Stimulated activated CD4-positive, alpha-beta T cell treated with anti-CD3 and anti-CD28 coated beads, Interleukin-2, amount 100 ng/mL, for 48 hours (primary cell): ENCODE measurements around the gene INPP5J.
"Not testable (repeated sequence)": the region's sequence is repeated elsewhere in the genome, so short reads cannot be mapped to it uniquely, and the experiment has no call there.

Experiments
- DNase-seq, 2 donors: peaks; one replicate each; pipeline ENCODE4 v3.0.0-alpha.2; 2020

The INPP5J gene

DNA sequence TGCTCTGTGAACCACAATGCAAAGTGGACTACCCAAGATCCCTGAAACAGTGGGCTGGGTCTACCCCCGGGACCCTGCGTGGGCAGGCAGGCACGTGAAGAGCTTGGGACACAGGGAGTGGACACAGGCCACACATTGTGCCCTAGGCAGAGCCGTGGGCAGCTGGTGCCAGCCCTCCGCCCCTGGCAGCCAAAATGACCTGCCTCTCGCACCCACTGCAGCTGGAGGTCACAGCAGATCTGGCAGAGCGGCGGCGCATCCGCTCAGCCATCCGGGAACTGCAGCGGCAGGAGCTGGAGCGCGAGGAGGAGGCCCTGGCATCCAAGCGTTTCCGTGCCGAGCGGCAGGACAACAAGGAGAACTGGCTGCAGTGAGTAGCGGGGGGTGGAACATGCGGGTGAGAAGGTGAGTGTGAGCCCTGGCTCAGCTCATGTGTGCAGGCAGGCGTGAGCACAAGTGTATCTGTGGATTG lies 35.0 kb upstream of the INPP5J start:
- no peak for DNase-seq

- DNase-seq: no peak
These were observed 34.4 kb upstream of the INPP5J start for GRCh38 chr22:31088233-31088986.

DNA sequence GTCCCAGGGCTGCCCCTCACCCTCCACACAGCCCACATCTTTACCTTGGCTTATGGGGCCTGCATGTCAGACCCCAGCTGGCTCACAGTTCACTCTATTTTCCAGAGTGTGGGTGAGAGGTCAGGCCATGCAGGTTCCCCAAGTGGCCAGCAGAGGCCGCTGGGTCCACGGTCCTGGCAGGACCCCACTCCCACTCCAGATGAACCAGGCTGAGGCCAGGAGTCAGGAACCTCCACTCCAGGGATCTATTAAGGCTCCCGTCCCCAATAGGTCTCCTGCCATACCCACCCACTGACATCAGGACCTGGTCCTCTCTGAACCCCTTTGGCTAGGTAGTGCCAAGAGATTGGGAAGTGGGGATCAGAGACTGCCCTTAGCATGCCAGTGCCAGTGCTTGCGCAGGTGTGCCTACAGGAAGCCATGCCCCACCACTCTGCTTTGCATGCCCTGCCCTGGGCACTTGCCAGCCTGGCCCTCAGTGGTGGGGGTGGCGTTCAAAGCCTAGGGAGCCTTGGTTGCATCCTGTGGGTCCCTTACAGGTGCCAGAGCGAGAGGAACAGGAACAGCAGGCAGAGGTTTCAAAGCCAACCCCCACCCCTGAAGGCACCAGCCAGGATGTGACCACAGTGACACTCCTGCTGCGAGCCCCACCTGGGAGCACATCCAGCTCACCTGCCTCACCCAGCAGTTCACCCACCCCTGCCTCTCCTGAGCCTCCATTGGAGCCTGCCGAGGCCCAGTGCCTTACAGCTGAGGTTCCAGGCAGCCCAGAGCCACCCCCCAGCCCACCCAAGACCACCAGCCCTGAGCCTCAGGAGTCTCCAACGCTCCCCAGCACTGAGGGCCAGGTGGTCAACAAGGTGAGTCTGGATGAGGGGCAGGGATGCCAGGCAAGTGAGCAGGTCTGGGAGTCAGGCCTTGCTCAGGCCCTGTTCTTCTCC lies 33.3 kb upstream of the INPP5J start:
- no peak for DNase-seq

GRCh38 chr22:31090217-31091085 lies 32.3 kb upstream of the INPP5J start:
- DNase-seq: no peak

GRCh38 chr22:31091106-31091975 lies 31.4 kb upstream of the INPP5J start:
- DNase-seq: no peak

GRCh38 chr22:31092161-31092560 lies 30.6 kb upstream of the INPP5J start:
- DNase-seq: no peak

DNA sequence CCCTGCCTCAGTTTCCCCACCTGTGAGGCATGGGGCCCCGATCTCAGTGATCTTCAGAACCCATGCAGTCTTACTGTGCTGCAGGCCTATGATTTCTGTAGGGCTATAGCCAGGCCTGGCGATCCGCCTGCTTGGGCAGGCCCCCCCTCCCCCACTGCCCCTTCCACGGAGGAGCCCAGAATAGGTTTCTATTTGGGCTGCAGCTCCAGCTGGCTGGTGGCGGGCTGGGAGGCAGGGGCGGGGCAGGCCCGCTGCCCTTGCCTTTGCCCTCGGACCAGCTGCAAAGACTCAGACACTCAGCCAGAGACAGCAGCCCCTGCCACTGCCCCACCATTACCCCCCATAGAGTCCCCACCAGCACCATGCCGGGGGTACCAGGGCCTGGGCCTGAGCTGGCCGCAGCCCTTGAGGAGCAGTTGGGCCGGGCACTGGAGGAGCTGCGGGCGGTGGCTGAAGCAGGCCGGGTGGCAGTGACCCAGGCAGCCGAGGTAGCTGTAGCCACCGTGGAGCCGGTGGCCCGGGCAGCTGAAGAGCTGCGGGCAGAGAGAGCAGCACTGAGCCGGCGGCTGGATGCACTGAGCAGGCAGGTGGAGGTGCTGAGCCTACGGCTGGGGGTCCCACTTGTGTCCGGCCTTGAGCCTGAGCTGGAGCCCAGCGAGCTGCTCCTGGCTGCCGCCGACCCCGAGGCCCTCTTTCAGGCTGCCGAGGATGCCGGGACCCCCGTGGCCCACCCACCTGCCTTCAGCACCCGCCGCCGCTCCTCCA lies 29.5 kb upstream of the INPP5J start:
- DNase-seq: no peak

DNA sequence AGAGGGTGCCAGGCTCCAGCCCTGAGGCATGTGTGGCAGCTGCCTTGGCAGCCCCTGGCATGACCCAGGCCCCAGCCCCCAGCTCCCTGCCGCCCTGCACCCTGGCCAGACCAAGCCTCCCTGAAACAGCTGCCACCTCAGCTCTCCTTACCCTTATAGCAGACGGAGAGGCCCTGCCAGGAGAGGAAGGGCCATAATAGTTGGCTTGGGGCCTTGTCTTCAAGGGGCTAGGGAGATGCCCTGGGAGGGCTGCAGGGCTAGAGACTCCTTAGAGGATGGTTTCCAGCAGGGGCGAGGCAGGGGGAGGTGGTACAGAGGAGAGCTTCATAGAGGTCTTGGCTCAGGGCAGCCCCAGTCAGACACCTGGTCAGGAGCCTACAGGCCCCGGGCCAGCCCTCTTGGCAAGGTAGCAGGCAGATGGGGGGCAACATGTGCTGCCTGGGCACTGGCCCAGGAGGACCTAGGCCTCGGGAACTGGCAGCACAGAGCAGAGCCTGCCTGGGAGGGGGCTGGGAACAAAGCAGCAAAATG lies 28.7 kb upstream of the INPP5J start:
- no peak for DNase-seq

- no peak for DNase-seq
These were observed 28.0 kb upstream of the INPP5J start for GRCh38 chr22:31094741-31095140.

DNA sequence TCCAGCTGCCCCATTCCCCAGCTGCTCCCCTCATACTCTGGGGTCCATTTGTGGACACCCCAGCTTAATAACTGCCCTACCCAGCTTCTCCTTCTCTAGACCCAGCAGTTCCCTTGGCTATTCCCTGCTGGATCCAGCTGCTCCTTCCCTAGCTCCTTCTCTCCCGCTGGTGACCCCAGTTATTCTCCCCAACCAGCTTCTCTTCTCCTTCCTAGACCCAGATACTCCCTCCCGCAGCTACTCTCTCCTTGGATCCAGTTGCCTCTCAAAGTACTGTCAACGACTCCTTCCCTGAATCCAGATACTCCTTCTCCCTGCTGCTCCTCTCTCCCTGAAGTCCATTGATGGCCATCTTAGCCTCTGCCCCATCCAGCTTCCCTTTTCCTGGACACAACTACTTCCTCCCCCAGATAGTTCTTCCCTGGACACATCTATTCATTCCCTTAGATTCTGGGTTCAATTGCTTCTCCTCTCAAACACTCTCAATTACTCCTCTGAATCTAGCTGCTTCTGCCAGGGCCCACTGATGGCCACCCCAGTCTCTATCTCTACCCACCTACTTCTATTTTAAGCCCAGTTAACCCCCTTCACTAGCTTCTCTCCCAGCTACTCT lies 27.0 kb upstream of the INPP5J start:
- DNase-seq: no peak

DNA sequence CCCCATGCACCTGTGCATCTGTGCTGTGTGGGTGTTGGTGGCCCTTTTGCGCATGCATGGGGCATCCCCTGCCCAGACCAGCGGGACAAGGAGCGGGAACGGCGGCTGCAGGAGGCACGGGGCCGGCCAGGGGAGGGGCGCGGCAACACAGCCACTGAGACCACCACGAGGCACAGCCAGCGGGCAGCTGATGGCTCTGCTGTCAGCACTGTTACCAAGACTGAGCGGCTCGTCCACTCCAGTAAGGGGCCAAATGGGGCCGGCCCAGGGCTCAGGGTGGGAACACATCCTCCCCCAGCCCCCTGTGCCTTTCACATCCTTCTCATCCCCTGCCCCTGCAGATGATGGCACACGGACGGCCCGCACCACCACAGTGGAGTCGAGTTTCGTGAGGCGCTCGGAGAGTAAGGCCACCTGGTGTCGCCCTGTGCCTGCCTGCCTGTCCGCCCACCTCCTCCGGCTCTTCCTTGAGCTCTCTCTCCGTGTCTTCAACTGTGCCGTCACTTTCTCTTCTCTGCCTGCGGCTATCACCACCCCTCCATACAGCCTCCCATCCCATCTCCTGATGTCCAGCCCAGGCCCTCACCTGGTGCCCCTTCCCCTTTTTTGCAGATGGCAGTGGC lies 26.0 kb upstream of the INPP5J start:
- no peak for DNase-seq

DNA sequence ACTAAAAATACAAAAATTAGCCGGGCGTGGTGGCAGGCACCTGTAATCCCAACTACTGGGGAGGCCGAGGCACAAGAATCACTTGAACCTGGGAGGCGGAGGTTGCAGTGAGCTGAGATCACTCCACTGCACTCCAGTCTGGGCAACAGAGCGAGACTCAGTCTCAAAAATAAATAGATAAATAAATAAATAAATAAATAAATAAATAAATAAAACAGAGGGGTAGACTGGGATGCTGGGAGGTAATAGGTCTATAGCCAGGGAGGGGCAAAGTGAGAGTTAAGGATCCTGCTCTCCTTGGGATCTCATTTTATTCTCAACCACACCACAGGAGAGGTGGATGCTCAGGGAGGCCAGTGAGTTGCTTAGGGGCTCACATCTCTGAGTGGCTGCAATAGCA lies 25.2 kb upstream of the INPP5J start:
- not testable (repeated sequence) for DNase-seq

GRCh38 chr22:31097941-31098631 lies 24.7 kb upstream of the INPP5J start:
- DNase-seq: no peak

GRCh38 chr22:31098632-31099110 lies 24.1 kb upstream of the INPP5J start:
- DNase-seq: no peak

DNA sequence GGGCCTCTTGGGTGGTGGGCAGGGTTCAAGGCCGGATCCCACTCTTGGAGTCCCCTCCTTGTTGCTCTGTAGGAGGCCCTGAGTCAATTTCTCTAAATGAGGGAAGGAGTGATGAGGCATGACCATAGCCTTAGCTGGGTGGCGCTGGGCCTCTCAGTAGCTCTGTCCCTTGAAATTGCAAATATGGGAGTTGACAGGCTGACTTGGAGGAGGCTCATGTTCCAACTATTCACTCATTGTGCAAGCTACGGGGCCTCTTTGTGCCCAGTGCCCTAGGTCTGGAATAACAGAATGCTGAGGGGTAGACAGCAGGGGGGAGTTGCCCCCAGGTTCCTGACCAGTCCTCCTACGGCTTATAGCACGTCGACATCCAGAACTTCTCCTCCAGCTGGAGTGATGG lies 23.4 kb upstream of the INPP5J start:
- DNase-seq: no peak

GRCh38 chr22:31099841-31100761 lies 22.7 kb upstream of the INPP5J start:
- no peak for DNase-seq

GRCh38 chr22:31100762-31101525 lies 21.8 kb upstream of the INPP5J start:
- DNase-seq: no peak
